HG03175 (cell line): ENCODE results near the gene AP3S2.
A peak's percentile ranks its signal among the peaks of the same experiment; 100 is the strongest.
"Not testable (repeated sequence)": the region's sequence is repeated elsewhere in the genome, so short reads cannot be mapped to it uniquely, and the experiment has no call there.

Source experiments
- ATAC-seq: cut with Tn5 transposase; IDR thresholded peaks from one replicate; pipeline ENCODE4 v1.9.1; 2021; ENCODE audit warnings: mild to moderate bottlenecking, moderate library complexity; ENCODE audit not compliant: unreplicated experiment

The AP3S2 gene

GRCh38 chr15:89869490-89869889 lies 24.3 kb downstream of the AP3S2 start:
- ATAC-seq, result not testable (repeated sequence)

- no peak for ATAC-seq
Observed at GRCh38 chr15:89864958-89865739, 28.6 kb downstream of the AP3S2 start.

- no peak for ATAC-seq
Observed at GRCh38 chr15:89863918-89864317, 29.9 kb downstream of the AP3S2 start.

GRCh38 chr15:89860891-89861290 lies 32.9 kb downstream of the AP3S2 start:
- ATAC-seq, result no peak

GRCh38 chr15:89860431-89860830 lies 33.4 kb downstream of the AP3S2 start:
- ATAC-seq, result no peak

GRCh38 chr15:89858661-89859458 lies 34.9 kb downstream of the AP3S2 start:
- no peak for ATAC-seq

- no peak for ATAC-seq
Observed at GRCh38 chr15:89857673-89858072, 36.1 kb downstream of the AP3S2 start.

- no peak for ATAC-seq
Observed at GRCh38 chr15:89855948-89856347, 37.8 kb downstream of the AP3S2 start.

- not testable (repeated sequence) for ATAC-seq
Observed at GRCh38 chr15:89854863-89855262, 38.9 kb downstream of the AP3S2 start.

GRCh38 chr15:89852342-89852995 lies 41.3 kb downstream of the AP3S2 start:
- no peak for ATAC-seq

GRCh38 chr15:89851673-89852341 lies 42.0 kb downstream of the AP3S2 start:
- ATAC-seq, result peak; percentile 80

GRCh38 chr15:89848970-89849292 lies 44.9 kb downstream of the AP3S2 start:
- ATAC-seq, result no peak

- ATAC-seq, result no peak
Observed at GRCh38 chr15:89847101-89847500, 46.7 kb downstream of the AP3S2 start.

- no peak for ATAC-seq
Observed at GRCh38 chr15:89845305-89845893, 48.4 kb downstream of the AP3S2 start.

GRCh38 chr15:89841962-89842361 lies 51.8 kb downstream of the AP3S2 start:
- ATAC-seq, result no peak

- ATAC-seq, result no peak
Observed at GRCh38 chr15:89841306-89841705, 52.5 kb downstream of the AP3S2 start.

- ATAC-seq, result no peak
Observed at GRCh38 chr15:89839167-89839810, 54.5 kb downstream of the AP3S2 start.

GRCh38 chr15:89837830-89838178 lies 56.0 kb downstream of the AP3S2 start:
- no peak for ATAC-seq

- no peak for ATAC-seq
Observed at GRCh38 chr15:89837134-89837829, 56.5 kb downstream of the AP3S2 start.
